GM12873 (cell line): Measurements from ENCODE around the gene TNS3.

ENCODE experiments used
- TF ChIP-seq, protein P1 (sequence below): IDR thresholded peaks from 2 replicates; pipeline ENCODE4 v1.5.1; 2012; ENCODE audit warnings: low read depth, mild to moderate bottlenecking, moderate library complexity, low read length, control low read depth; ENCODE audit not compliant: insufficient read depth; ENCODE audit errors: missing control alignments

The TNS3 gene

DNA sequence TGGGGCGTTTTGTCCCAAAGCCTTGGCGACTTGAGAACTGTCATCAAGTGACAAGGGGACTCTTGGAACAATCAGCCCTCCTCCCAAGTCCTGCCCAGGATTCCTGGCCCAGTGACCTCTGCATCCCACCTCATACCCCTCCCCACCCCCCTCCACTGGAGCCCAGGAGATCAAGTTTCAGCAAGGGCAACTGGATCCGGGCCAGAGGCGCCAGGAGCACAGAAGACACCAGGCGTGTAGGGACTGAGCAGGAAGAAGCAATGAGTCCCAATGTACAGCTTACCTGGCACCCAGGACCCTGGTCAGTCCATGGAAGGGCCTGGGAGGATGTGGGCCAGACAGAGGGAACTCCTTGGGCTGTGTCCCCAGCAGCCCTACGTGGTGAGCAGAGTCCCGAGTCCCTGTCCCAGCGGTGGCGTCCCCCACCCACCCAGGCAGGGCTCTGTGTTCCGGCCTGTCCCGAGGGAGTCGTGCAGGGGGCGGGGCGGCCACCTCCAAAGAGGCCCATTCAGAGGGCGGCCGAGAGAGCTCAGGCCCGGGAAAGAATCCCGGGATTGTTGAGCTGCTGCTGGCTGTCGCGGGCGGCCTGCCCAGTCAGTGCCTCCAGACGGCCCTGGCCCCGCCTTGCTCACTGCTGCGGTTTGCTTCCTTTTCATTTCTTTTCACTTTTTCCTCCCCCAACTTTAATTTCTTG lies 254.1 kb downstream of the TNS3 start:
- TF ChIP-seq, protein P1, sequence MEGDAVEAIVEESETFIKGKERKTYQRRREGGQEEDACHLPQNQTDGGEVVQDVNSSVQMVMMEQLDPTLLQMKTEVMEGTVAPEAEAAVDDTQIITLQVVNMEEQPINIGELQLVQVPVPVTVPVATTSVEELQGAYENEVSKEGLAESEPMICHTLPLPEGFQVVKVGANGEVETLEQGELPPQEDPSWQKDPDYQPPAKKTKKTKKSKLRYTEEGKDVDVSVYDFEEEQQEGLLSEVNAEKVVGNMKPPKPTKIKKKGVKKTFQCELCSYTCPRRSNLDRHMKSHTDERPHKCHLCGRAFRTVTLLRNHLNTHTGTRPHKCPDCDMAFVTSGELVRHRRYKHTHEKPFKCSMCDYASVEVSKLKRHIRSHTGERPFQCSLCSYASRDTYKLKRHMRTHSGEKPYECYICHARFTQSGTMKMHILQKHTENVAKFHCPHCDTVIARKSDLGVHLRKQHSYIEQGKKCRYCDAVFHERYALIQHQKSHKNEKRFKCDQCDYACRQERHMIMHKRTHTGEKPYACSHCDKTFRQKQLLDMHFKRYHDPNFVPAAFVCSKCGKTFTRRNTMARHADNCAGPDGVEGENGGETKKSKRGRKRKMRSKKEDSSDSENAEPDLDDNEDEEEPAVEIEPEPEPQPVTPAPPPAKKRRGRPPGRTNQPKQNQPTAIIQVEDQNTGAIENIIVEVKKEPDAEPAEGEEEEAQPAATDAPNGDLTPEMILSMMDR: no peak

DNA sequence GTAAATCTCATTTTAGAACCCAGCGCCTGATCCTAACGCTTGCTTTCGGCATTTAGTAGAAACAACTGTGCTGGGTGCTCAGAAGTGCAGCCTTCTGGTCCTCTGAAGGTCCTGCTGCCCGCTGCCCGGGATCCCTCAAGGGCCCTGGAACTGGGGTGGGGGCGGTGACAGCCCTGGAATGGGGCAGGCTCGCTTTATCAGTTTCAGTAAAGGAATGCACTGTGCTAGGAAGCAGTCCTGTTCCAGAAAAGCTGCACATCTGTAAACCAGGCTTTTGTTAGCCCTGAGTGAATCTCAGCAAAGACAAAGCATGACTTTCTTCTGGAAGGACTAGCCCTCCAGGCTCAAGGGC lies 254.6 kb downstream of the TNS3 start:
- TF ChIP-seq, protein P1: no peak

DNA sequence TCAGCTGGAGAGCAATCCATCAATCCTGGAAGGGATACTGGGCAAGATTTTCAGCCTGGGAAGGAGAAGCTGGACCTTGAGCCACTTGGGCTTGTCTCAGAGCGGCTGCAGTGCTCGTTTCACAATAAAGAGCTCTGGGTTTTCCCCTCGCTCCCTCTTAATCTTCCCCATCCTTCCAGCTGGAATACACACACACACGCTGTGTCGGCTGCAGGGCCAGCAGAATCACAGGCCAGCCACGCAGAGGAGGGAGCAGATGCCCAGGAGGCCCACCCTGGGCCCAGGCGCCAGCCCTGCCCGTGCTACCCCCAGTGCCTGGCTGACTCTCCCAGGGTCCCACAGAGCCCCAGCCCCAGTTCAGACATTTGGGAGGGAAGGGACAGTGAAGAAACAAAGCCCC lies 255.1 kb downstream of the TNS3 start:
- TF ChIP-seq, protein P1: no peak

DNA sequence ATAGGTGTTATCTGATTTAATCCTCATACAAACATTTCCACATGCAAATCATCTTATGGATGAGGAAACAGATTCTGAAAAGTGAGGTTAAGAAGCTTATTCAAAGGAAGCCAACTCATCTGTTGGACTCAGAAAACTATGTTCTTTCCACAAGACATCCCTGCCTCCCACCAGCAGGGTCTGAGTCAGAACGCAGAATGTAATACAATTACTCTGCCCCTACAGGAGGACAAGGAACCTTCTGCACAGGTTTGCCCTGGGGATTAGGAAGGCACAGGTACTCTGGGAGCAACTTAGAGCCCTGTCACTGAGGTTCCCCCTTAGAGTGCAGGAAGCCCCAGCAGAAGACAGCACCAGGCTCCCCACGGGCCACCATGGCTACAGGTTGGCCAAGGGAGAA lies 255.7 kb downstream of the TNS3 start:
- TF ChIP-seq, protein P1: no peak

DNA sequence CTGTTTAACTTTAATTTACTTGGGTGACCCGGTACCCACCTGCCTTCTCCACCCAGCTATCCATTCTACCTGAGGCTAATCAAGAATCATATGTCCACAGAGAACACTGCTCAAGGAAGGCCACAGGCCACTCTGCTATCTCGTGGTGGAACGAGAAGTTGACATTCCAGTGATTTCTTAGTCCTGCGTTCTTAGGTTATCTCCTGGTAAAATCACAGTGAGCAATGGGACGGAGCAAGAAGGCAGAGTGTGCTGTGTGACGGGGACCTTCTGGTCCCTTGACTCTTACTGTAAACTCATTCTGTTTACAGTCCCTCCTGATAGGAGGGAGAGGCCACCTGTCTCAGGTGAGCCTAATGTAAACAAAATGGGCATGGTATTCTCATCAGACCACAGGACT lies 256.6 kb downstream of the TNS3 start:
- TF ChIP-seq, protein P1: no peak

DNA sequence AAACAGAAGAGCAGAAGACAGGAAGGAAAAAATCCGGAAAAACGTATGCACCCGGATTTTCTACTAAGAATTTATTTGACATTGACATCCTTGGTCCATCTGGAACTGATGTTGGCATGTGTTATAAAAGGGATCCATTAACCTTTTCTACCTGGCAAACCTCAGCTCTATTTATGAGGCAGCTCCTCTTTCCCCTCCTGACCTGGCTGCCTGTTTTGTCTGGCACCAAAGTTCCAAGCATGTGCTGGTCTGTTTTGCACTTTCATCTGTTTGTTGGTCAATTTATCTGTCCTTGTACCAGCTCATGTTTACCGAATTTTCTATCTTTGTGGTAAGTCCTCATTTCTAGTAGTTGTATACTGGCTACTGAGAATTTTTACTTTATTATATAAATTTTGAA lies 258.0 kb downstream of the TNS3 start:
- TF ChIP-seq, protein P1: no peak

DNA sequence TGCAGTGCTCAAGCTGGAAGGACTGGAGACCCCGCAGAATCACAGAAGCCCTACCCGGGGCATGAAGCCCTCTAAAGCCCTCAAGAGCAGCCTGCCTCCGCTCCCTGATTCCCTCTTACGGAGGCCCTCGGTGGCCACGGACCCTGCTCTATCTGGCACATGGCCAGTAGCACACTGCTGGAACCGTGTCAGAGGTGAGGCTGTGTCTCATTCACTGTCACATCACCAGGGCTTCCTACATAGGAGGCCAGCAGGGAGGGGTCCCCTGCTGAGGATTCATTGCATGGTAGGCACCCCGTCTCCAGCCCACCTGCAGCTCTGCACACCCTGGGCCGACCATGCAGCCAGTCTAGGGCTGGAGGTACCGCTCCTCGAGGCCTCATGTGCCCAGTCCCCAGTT lies 259.2 kb downstream of the TNS3 start:
- TF ChIP-seq, protein P1: no peak
